Astrocyte of the cerebellum (primary cell): ENCODE measurements around the gene CTU2.

ENCODE experiments used
- DNase-seq: peaks from one replicate; pipeline ENCODE4 v3.0.0-alpha.2; 2011; ENCODE audit warnings: low read depth
- H3K4me3 ChIP-seq: 2 replicates; pipeline ENCODE4 v1.5.1; 2011; ENCODE audit warnings: mild to moderate bottlenecking, low read depth, low read length, moderate library complexity
- CTCF ChIP-seq: IDR thresholded peaks from 2 replicates; pipeline ENCODE4 v1.5.1; 2012; ENCODE audit warnings: low read length, low read depth, moderate library complexity, mild to moderate bottlenecking; ENCODE audit errors: missing control alignments
- in situ Hi-C: cut with HindIII; loops from 2 replicates; pipeline ENCODE4 v1.10.0; 2017; ENCODE audit warnings: low sequenced_read_pairs

The CTU2 gene

GRCh38 chr16:88696441-88696840 lies 9.9 kb upstream of the CTU2 start:
- no peak overlapping the region for H3K4me3 ChIP-seq
- DNase-seq = no peak
- TF ChIP-seq CTCF = no peak
- in situ Hi-C loops = no loop called here

GRCh38 chr16:88697116-88697830 lies 9.0 kb upstream of the CTU2 start:
- TF ChIP-seq CTCF = no peak
- in situ Hi-C loops = no loop called here
- H3K4me3 ChIP-seq = no peak overlapping the region
- DNase-seq = no peak

GRCh38 chr16:88697831-88698615 lies 8.3 kb upstream of the CTU2 start:
- no peak overlapping the region for H3K4me3 ChIP-seq
- peak; percentile 47 for TF ChIP-seq CTCF
- in situ Hi-C loops = no loop called here
- no peak for DNase-seq

- DNase-seq = no peak
- no peak overlapping the region for H3K4me3 ChIP-seq
- in situ Hi-C loops = no loop called here
- TF ChIP-seq CTCF = no peak
Observed at GRCh38 chr16:88698646-88699045, 7.7 kb upstream of the CTU2 start.

GRCh38 chr16:88699180-88699579 lies 7.1 kb upstream of the CTU2 start:
- no peak overlapping the region for H3K4me3 ChIP-seq
- no peak for DNase-seq
- in situ Hi-C loops = no loop called here
- no peak for TF ChIP-seq CTCF

GRCh38 chr16:88700322-88700635 lies 6.0 kb upstream of the CTU2 start:
- in situ Hi-C loops = no loop called here
- no peak overlapping the region for H3K4me3 ChIP-seq
- no peak for TF ChIP-seq CTCF
- no peak for DNase-seq
